ENCODE measurements around the gene MAFF.
"Not testable (repeated sequence)": the region's sequence is repeated elsewhere in the genome, so short reads cannot be mapped to it uniquely, and the experiment has no call there.

MAFF gene

DNA sequence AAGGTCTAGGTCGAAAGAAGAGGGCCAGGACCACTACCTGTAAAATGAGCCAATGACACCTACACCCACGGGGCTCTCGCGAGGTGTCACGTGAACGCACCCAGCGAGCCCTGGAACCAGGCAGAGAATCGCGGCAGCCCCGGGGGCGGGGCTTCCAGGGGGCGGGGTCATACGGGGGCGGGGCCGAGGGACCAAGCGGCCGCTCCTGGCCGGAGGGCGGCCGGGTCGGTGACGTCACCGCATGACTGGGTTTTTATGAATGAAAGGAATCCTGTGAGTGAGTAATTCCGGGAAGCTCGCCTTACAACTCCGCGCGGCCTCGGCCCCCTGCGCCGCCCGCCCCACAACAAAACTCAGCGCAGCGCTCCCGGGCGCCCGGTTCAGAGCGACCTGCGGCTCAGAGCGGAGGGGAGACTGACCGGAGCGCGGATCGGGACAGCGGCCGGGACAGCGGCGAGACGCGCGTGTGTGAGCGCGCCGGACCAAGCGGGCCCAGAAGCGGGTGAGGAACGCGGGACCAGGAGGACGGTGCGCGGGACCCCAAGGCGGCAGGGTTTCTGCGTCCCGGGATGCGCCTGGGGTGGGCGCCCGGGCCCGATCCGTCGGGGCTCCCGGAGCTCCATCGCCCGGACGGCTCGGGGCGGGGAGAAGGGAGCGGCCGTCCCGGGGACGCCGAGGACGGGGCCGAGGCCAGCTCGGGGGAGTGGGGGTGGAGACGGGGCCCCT is at the start of gene MAFF:
TSS of gene MAFF (plus strand) at position 284 of the 726 bp plus-strand sequence. CDS start 11,860 bp downstream, outside the sequence.
- peak; percentile 98 for DNase-seq (ENCODE audit: low spot score)

DNA sequence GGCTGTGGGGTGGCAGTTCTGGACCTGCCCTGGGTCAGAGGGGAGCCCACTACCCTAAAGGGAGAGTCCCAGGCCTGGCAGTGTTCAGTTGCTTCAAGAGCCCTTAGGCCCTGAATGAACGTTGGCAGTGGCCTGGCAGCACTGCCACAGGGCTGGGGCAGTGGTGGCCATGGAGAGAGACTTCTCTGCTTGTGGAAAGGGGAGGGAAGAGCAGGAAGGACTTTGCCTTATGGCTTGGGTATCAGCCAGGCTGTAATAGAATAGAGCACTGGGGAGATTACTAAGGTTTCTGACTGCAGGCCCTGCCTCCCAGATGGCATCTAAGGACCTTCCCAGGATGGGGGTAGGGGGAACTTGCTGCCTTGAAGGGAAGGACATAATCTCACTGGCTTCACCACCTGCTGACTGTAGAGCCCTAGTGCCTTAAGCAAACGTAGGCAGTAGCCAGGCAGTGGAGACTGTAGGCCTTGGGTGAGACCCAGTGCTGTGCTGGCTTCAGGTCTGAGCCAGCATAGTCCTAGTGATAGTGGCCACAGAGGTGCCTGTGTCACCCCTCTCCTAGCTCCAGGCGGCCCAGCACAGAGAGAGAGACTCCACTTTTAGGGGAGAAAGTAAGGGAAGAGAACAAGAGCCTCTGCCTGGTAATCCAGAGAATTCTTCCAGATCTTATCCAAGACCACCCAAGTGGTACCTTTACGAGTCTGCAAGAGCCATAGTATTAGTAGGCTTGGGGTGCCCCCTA is 47.8 kb upstream of the MAFF start:
- peak; percentile 74 for DNase-seq (ENCODE audit: low spot score)

DNA sequence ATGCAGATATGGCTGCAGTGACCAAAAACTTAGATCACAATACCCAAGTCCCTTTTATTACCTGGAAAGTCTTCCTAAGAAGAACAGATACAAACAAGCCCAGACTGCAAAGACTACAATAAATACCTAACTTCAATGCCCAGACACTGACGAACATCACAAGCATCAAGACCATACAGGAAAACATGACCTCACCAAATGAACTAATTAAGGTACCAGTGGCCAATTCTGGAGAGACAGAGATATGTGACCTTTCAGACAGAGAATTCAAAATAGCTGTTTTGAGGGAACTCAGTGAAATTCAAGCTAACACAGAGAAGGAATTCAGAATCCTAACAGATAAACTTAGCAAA is 47.3 kb upstream of the MAFF start:
- not testable (repeated sequence) for DNase-seq (ENCODE audit: low spot score)

DNA sequence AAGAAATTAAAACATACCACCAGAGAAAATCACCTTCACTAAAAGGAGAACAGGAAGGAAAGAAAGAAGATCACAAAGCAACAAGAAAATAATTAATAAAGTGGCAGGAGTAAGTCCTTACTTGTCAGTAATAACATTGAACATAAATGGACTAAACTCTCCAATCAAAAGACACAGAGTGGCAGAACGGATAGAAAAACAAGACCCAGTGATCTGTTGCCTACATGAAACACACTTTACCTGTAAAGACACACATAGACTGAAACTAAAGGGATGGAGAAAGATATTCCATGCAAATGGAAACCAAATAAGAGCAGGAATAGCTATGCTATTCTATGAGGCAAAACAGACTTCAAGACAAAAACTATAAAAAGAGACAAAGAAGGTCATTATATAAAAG is 46.1 kb upstream of the MAFF start:
- no peak for DNase-seq (ENCODE audit: low spot score)

DNA sequence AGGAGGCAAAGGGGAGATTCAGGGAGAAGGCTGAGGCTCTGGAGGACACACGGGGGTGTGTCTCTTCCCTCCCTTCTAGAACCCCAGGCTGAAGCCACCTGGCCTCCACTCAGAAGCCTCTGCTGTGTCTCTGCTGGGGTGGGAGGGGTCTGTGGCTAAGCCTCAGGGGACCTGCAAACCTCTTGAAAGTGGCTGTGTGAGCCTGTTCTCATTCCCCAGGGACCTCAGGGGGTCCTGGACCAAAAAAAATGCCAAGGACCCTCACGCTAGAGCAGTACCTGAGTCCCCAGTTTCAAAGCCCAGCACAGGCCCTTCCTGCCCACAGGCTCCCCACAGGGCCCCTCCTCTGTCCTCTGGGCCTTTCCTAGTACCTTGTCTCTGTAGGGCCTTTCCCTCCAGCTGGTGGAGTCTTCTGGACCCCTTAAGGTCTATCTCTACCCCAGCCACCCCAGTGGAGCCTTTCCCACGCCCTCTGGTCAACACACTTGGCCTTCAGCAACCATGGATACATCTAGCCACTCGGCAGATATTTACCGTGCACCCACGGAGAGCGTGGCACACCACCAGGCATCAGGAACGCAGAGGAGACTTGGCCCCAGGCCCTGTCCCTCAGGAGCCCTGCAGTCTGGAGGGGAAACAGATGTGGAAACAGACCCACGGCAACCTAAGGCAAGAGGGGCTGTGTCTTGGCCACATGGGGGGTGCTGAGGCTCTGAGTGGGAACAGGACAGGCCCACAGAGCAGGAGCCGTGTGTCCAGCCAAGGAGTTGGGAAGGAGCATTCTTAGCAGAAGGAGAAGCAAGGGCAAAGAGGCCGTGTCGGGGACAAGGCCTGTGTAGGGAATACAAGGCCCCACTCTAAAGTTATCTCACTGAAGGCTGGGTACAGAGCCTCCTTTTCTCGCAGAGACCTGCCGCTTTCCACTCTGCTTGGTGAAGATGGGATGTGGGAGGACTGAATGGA is 38.6 kb upstream of the MAFF start:
- no peak for DNase-seq (ENCODE audit: low spot score)

DNA sequence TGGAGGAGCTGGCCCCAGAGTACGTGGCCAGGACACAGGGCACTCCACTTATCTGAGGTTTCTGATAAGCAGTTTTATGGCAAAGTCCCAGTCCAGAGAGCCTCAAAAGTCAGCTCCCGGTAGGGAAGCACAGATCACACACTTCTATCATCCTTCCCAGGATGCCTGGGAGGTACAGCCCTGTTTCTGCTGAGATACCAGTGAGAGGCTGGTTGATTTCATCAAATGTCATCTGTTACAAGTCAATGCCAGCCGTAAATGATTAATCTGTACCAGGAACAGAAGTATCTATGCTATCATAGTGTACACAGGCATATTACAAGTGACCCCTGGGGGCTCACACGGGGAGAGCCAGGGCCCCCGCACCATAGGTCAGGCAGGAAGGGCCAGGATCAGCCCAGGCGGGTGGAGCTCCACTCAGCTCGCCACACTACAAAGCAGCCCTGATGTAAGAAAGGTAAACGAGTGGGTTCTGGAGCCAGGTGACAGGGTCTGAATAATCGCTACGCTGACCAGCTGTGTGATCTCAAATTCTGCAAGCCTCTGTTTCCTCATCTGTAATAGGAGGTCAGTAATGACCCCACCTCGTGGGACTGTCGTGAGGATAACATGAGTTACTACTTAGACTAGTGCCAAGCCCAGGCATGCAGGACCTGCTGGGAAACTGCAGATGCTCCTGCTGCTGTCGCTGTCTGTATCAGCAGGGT is 37.8 kb upstream of the MAFF start:
- DNase-seq (ENCODE audit: low spot score): no peak

DNA sequence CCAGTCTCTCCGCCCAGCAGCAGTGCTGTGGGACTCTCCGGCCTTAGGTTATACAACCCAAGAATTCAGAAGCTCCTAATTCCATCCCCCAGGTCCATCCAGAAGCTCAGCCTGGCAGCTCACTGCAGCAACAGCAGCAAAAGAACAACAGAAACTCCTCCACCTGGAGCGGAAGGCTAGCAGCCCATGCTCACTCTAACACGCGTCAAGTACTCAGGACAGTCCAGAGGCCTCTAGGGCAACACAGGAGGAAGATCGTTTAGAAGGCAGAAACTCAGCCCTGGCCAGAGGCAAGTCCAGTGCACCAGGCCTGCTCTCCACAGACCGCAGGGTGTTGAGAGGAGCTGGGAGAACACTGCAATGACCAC is 37.3 kb upstream of the MAFF start:
- DNase-seq (ENCODE audit: low spot score): no peak

DNA sequence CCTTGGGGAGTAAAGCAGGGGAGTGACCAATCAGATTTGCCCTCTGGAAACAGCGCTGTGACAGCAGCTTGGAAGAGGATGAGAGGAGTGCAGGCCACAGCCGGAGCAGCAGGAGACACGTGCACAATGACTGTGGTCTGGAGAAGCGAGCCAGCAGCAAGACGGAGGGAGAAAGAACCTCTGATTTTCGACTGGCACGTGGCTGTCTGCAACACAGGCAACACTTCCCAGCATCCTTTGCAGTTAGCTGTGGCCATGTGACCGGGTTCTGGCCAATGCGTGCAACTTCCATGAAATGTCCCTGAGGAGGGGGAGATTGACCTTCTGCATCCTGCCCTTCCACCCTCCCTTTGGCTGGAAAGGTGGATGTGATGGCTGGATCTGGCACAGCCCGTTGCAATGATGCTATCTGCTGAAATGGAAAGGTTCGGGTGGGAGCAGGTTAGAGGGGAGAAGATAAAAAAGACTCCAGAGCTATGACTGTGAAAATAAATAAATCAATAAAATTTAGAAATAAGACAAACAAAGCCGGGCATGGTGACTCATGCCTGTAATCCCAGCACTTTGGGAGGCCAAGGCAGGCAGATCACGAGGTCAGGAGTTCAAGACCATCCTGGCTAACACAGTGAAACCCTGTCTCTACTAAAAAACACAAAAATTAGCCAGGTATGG is 35.7 kb upstream of the MAFF start:
- DNase-seq (ENCODE audit: low spot score): no peak

DNA sequence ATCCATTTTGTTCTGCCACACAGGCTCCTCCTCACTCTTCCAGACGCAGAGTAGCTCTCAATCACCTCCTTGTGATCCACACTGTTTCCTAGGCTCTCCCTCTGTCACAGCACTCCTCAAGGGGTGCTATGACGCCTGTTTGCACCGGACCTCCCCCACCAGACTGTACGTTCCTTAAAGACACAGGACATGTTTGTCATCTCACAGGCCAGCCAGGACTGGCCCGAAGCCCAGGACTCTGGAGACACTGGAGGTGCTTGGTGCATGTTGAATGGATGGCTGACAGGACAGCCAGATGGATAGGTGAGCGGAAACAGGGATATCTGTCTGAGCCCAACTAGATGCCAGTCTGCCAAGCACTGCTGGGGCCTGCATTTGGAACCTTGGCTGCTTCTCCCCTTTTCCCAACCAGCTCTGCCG is 33.8 kb upstream of the MAFF start:
- DNase-seq (ENCODE audit: low spot score): no peak

DNA sequence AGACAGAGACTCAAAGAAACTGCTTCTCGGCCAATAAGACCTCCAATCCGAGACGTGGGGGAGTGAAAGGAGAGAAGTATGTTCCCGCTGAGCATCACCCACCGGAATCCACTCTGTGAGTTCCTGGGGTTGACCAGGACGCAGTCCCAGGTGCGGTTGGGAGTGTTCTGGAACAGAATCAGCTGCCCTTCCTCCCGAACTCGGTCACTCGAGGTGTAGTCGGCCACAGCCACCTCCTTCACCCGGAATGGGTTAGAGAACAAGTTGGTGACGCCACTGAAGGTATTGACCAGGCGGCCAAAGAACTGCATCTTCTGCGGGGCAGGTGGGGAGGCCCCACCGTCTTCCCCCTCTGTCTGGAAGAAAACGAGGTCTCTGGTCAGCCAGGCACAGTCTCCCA is 32.7 kb upstream of the MAFF start:
- no peak for DNase-seq (ENCODE audit: low spot score)

DNA sequence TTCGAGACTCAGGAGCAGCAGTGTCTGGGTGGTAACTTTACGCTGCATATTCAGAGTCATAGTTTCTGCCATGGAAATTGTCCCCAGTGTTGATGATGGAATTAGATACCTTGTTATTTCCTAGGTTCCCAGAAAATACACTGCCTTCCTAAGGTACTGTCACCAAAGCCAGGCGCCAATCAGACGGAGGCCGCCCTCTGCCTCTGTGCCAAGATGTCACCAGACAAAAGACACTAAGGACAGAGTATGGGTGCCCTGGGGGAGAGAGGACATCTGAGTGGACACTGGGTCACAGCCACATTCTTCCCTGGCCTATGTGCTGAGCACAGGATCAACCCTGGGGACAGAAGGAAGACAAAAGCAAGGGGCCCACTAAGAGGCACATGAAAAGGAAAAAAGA is 31.3 kb upstream of the MAFF start:
- no peak for DNase-seq (ENCODE audit: low spot score)

DNA sequence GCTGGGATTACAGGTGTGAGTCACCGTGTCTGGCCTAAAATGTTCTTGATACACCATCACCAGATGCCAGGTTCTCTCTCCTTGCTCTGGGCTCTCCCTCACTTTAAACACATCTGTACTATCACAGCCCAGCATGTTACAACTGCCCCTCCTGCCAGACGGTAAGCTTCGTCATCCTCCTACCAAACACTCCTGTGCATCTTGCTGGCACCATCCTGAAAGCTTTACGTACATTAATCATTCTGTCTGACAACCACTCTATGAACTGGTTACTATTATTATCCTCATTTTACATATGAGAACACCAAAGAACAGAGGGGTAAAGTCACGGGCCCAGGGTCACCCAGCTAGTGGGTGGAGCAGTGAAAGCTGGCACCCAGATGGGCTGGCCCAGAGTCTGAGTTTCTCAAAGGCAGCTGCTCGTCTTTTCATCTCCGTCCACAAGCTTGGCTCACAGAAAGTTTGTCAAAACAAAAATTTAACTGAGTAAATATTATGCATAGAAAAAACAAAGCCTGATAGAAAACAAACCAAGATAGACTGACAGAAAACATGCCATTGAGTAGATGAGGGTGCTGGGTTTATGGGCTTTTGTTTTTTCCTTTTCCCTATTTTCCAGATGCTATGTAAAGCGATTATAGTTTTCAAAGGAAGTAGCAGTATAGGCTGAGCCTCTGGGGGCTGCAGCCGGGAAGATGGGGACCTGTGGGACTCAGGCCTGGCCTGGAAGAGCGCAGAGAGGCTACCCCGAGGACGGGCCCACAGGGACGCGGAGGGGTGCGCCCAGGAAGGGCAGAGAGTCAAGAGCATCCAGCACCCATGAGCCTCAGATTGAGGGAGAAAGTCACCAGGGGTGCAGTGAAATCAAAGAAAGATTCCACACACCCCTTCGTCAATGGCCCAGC is 29.6 kb upstream of the MAFF start:
- DNase-seq (ENCODE audit: low spot score): no peak

DNA sequence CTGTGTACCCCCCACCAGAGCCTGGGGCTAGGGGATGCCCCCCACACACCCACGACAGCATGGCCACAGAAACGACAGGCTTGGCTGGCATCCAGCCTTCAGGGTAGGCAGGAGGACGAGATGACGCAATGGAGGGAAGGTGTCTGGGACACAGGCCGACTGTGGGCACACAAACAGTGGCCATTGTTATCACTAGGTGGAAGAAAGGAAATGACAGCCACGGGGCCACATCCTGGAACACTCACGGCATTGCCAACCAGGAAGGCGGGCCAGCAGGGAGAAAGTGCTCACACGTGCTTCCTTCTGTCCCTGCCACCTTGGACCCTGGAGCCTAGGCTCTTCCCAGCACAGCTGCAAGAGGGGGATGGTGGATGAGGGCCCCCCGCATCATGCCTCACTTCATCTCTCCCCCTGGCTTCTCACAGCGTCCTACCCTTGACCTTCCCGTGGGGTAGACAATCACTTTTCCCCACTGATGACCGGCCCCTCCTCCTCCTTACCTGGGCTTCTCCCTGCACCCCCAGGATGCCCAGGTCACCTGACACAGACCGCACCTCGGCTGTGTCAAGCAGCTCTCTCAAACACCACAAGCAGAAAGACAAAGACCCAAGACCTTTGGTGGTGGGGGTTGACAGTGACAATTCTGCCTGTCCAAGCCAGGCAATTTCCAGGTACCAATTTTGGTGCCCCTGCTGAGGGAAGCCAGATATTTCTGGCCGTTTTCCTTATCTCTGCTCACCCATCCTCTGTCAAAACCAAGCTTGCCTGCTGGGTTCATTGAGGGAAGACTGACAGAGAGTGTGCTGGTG is 28.8 kb upstream of the MAFF start:
- DNase-seq (ENCODE audit: low spot score): no peak

DNA sequence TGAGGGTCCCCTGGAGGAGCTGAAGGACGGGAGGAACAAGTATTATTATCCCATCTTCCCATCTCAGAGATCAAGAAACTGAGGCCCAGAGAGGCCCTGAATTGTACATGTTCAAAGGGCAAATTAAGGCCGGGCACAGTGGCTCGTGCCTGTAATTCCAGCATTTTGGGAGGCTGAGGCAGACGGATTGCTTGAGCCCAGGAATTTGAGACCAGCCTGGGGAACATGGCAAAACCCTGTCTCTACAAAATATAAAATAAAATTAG is 28.2 kb upstream of the MAFF start:
- no peak for DNase-seq (ENCODE audit: low spot score)

DNA sequence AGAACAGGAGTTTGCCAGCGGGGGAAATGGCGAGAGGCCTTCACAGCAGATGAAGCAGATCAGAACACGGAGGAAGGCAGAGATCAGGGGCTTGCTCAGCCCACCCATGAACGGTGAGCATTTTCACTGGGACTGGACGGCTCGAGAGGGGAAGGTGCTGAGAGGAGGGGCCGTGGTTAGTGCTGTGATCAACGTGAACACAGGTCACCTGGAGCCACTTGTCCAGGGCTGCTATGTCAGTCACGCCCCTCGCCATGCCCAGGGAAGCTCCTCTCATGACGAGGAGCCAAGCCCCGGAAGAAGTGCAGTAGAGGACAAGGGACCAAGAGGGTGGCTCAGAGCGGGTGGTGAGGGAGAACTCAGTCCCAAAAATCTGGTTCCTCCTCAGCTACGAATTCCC is 27.2 kb upstream of the MAFF start:
- no peak for DNase-seq (ENCODE audit: low spot score)

DNA sequence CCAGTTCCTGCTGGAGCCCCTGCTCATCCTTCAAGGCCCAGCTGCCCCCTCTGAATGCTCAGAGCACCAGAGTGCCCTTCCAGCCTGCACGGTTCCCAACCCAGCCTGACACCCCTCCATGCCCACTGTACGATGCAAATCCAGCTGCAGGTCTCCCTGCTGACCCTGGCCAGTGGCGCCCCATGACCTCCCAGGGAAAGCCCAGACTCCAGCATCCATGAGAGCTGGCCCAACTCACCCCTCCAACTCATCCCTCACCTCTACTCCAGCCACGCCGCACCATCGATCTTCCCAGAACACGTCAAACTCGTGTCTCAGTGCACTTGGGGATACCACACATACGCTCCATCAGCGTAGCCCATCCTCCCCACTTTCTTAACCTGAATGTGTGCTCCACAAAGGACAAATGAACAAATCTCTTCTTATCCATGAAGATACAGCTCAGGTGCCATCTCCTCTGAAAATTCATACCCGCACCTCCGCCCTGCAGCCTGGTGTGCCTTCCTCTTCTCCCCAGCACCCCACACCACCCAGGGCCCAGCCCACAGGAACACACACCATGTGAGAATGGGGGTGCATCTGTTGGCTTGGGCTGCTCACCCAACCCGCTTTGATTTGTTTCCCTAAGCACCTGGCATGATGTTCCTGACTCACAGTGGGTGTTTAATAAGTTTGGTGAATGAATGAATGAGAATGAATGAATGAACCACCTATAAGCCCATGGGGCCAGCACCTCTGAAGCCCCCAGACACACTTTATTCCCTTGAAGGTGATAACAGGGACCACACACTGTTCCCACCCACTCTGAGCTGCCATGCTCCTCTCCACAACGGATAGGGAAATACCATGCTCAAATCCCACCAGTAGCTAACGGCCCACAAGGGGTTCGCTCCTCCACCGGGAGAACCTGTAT is 26.3 kb upstream of the MAFF start:
- no peak for DNase-seq (ENCODE audit: low spot score)

DNA sequence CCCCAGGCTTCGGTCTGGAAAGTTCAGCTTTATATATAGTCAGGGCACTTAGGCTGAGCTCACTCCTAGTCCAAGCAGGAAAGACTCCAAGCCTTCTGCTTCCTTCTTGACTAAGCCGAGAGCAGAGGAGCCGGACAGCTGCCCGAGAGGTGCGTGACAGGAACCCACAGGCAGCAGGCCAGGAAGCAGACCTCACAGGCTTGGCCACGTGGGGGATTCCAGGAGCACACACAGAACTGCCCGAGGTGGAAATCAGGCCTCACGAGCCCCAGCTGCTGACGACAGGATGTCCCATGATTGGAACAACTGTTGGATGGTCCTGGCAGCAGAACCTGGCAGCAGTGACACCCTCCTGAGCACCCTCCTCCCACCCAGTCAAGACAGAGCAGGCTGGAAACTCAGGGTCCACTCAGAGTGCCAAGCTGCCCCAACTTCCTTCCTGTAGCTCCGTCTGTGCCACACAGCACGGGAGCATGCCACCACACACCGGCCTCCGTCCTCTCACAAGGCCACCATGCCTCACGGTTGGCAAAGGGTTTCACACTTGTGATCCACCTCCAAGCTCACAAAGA is 25.5 kb upstream of the MAFF start:
- DNase-seq (ENCODE audit: low spot score): no peak

DNA sequence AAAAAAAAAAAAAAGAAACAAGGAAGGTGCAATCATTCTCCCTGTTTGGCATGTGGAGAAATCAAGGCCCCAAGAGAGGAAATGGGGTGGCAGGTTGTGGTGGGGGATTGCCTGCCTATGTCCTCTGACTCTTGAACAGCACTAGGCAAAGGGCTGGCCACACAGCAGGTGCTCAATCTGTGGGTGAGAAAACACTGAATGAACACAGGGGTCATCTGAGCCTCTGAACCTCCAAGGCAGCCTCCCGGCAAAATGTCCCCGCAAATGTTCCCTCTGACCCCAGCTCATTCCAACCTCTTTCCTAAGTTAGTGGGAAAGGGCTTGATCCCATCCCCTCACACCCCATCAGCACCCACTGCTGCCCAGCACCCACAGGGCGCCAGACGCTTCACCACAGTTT is 24.8 kb upstream of the MAFF start:
- no peak for DNase-seq (ENCODE audit: low spot score)

DNA sequence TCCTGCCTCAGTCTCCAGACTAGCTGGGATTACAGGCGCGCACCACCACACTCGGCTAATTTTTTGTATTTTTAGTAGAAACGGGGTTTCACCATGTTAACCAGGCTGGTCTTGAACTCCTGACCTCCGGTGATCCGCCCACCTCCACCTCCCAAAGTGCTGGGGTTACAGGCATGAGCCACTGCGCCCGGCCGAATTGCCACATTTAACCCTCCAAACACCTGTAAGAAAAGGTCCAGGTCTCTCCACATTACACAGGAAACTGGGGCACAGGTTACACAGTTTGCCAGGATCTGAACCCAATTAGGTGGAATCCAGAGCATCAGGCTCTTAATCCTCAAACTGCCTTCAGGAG is 24.2 kb upstream of the MAFF start:
- DNase-seq (ENCODE audit: low spot score): not testable (repeated sequence)

All from D341Med (cell line).